ENCODE measurements around the gene SLC16A6.
"Not testable (repeated sequence)": the region's sequence is repeated elsewhere in the genome, so short reads cannot be mapped to it uniquely, and the experiment has no call there.

The SLC16A6 gene

DNA sequence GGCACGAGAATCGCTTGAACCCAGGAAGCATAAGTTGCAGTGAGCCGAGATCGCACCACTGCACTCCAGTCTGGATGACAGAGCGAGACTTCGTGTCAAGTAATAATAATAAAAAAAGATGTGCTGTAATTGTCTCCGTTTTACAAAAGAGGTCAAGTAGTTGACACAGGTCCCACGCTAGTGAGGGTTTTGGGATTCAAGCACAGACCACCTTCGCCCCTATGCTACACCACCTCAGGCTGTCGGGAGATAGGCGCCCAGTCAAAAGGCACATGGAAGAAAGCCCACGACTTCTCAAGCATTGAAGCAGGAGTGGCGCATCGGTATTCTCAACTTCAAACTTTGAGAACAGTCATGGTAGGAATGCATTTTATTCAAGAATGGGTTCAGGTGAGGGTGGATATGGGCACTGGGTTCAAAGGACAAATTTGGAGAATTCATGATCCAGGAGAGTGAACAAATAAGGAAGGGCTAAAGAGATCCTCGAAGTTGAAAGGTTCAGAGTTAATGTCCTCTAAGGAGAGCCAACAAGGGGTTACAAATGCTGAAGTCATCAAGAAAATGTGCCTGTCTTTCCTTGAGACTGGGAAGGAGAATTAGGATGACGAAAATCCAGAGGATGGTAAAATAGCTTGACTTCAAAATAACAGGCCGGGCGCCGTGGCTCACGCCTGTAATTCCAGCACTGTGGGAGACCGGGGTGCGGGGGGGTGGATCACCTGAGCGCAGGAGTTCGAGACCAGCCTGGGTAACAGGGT is 44.5 kb downstream of the SLC16A6 start:
- DNase-seq = no peak

DNA sequence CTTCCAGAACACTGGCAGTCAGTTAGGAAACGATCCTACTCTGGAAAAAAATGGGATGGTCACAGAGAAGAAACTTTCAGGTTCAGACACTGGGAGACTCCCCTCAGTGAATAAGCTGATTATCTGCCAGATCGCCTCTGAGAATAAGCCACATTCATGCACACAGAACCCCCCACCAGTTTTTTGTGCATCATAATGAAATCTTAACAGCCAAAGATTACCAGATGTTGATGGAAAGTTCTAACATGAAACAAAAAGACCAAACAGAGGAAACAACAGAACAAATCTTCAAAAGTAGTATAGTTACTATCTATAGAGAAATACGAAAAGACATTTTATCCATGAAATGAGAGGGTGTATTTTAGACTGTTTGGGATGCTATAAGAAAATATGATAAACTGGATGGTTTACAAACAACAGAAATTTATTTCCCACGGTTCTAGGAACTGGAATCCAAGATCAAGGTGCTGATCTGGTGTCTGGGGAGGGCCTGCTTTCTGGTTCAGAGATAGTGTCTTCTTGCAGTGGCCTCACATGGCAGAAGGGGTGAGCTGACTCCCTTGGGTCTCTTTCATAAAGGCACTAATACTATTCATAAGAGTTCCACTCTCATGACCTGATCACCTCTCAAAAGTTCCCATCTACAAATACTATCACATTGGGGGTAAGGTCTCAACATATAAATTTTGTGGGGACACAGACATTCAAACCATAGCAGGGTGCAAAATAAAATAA is 51.1 kb downstream of the SLC16A6 start:
- DNase-seq = no peak

DNA sequence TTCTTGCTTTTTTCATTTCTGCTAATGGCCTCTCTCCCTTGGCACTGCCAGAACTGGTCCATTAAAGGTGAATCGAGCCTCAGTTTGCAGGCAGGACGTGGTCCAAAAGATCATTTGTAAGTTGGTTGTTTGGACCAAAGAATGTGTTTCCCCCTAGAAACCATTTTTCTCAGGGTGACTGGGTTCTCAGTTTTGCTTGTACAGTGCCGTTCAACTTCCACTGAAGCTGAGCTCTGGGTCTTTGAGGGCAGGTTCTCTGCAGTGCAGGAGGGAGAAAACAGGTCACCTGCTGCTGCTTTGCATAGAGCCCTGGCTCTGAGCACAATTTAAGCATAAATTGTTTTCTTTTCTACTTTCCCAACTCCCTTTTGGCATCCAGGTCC is 52.1 kb downstream of the SLC16A6 start:
- DNase-seq = no peak

DNA sequence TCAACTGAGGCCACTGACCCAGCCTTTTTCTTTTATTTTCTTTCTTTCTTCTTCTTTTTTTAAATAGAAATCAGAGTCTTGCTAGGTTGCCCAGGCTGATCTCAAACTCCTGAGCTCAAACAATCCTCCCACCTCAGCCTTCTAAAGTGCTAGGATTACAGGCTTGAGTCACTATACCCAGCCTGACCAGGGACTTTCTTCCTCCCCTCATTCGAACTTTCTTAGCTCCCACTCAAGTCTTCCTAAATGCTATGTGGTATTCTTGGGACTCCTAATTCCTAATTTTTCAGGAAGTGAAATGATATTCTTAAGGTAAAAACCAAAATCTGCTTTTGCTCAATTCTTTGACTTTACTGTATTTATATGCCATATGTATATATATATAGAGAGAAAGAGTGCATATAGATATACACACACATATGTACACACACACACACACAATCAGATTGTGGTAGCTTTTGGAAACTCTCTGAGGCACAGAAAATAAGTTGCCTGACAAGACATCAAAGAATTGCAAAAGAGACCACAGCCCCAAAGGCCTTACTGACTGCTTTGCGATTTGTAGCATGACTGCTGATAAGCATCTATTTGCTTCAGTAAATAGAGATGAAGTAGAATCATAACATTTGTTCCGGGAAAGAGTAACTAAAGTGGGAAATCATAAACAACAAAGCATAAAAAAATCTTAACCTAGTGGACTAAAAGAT is 52.6 kb downstream of the SLC16A6 start:
- DNase-seq = no peak

DNA sequence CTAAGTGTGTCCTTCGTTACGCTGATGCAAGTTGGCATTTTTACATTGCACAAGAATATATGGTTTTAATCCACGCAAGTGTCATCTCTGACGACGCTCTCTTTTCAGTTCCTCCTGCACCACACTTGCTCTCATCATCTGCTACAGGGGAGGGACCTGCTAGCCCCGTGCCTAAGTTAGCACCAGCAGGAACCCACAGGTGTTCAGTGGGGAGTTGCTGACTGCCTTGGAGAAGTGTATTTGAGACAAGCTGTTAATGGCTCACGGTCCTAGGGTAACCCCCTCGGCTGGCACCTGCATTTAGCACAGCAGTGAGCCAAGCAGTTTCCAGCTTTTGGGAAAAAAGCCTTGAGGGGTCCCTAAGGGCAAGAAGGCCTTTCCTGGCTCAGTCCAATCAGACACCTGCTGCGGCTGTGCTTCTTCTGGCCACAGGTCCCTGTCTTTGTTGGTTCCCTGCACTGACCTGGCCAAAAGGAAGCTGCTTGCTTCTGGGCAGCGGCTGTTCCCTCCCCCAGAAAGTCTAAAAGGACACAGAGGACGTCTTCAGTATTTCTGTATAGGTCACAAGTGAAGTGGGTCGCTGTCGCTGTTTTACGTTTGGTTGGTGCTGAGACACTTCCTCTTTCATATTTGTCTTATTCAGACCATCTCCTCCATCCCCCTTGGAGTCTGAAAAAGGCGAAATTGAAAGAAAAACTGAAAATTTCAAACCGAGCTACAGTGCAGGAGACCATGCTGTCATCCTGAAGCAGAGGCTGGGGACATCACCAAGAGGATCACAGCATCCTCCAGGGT is 53.4 kb downstream of the SLC16A6 start:
- DNase-seq = not testable (repeated sequence)

DNA sequence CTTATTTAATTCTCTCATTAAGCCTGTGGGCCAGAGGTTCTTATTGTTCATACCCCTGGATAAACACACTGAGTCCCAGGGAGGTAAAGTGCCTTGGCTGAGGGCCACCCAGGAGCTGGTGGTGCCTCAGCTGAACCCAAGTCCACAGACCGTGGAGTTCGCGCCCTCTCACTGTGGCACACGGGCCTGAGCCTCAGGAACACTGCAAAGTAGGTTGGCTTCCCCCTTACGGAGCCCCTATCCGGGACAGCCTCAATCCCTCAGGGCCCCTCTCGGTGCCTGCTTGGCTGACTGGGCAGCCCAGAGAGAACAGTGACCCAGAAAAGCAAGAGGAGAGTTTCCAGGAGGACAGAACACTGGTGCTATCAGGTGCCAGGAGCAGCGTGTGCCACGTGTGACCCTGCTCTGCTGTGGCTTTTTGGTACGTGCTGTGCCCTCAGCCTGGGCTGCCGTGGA is 55.6 kb downstream of the SLC16A6 start:
- not testable (repeated sequence) for DNase-seq

DNA sequence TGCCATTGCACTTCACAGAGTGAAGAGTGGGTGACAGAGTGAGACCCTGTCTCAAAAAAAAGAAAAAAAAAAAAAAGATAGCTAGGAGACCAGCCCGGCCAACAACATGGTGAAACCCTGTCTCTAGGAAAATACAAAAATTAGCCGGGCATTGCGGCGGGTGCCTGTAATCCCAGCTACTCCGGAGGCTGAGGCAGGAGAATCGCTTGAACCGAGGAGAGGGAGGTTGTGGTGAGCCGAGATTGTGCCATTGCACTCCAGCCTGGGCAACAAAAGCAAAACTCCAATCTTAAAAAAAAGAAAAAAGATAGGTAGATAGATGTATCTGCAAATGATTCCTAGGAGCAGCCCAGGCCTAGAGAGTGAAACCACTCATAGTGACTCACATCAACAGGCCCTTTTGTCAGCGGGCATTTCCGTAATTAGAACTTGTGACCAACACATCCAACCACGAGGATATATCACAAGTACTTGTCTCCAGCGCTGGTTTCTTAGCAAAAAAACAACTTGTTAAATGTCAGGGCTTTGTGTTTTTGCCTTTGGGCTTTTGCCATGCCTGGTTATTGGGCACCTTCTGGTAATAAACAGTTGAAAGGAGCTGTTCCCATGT is 56.1 kb downstream of the SLC16A6 start:
- not testable (repeated sequence) for DNase-seq

DNA sequence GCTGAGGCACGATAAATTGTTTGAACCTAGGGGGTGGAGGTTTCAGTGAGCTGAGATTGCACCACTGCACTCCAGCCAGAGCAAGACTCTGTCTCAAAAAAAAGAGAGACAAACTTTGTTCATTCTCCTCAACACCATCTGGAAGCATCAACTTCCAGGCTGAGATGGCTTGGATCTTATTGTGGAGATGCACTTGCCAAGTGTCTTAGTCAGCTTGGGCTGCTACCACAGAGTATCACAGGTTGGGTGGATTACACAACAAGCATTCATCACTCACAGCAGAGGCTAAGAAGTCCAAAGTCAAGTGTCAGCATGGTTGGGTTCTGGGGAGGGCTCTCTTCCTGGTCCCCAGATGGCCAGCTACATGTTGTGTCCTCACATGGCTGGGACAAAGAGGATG is 58.2 kb downstream of the SLC16A6 start:
- not testable (repeated sequence) for DNase-seq

DNA sequence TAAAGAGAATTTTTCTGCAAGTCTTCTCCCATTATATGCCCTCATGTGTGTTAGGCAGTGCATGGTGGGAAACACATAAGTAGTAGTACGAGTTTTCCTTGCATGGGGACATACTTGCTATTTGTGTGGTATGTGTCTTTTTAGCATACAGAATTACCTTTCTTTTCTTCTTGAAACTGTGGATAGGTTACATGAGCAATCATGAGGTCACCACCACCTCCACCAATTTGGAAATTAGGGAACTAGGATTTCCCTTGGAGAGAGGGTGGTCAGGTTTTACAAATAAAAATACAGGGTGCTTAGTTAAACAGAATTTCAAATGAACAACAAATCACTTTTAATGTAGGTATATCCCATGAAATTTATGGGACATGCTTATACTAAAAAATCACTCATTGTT is 59.4 kb downstream of the SLC16A6 start:
- no peak for DNase-seq

DNA sequence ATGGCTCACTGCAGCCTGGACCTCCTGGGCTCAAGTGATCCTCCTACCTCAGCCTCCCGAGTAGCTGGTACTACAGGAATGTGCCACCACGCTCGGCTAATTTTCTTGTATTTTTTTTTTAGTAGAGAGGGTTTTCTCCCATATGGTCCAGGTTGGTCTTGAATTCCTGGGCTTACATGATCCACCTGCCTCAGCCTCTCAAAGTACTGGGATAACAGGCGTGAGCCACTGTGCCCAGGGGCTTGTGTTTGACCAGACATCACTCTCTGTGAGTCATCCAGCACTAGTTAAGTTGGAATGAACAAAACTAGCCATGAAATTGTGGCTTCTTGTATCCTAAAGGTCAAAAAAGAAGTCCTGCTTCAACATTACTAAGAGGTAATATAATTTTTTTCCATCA is 59.8 kb downstream of the SLC16A6 start:
- DNase-seq = not testable (repeated sequence)

DNA sequence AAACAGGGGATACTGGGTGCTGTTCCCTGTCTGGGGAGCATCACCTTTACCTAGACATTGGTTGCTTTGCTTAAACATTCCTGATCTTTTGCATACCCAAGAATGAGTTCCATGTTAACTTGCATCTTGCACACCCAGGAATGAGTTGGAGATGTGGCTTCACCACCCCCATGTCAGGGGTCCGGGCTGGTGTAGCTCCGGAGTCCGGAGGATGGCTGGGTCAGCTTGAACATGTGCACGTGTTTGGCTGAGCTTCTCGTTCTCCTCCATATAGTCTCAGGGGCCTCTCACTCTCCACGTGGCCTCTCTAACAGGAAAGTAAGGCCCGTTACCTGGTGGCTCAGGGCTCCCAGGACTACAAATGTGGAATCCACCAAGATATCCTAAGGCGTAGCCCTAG is 61.3 kb downstream of the SLC16A6 start:
- DNase-seq = no peak

DNA sequence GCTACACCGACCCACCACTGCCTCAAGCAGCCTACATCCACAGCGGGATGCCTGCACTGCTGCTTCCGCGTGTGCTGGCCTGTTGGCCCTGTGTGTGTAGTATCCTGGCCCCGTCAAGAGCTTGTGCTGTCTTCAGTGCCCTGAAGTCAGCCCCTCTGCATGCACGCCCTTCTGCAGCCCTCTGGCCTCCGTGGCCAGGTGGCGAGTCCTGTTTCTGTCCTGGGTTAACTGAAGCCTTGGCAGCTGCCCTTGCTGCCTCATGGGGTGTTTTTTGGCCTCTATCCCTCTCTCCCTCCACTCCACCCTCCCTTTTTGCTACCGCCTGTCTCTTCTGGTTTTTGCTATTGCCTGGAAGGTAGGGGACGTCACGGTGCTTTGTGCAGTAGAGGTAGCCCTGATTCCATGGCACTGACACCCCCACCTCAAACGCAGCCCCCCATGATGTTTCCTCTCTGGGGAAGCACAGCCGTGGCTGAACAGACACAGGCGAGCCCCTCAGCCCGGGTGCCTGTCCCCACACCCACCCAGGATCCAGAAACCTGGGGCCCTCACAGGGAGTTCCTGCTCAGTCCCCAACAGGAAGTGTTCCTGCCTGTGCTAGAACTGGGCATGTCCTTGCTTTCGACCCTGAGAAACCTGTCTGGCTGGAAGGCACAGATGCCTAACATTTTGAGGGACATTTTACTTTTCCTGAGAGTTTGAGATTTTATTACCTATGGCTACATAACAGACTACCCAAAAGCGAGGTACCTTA is 61.9 kb downstream of the SLC16A6 start:
- DNase-seq = no peak

DNA sequence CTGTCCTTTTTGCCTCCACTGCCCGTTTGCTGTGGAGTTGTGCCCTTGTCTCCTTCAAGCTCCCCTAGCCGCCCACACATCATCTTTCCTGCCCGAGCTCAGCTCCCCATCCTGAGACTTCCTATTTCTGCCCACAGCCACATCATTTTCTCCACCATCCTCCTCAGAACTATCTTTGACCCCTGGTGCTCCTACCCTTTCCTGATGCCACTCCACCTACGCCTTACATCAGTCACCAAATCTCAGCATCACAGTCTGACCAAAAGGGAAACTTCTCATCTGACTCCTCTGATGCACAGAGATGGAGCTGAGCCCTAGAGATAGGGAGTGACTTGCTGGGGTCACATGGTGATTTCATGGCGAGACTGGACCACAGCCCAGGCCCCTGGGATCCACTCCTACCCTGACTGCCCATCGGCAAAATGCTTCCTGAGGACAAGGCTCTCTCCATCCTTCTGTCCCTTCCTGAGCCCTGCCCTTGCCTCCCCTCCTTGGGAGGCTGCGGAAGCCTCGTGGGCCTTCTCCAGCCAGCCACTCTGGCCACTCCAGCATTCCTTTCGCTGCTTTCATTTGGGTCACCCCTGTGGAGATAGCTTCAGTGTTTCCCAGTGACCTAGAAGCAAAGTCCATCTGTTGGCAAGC is 62.8 kb downstream of the SLC16A6 start:
- DNase-seq = not testable (repeated sequence)

DNA sequence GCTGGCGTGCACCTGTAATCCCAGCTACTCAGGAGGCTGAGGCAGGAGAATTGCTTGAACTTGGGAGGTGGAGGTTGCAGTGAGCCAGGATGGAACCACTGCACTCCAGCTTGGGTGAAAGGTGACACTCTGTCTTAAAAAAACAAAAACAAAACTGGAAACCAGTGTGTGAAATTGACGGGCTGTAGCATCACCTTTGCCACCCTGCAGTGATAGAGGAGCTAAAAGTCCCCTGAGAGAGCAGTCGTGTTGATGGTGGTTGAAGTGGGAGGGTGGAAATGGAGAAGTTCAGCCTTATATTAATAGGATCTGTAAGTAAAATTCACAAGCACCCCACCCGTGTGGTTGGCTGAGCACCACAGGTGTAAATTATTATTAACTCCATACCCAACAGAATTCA is 65.9 kb downstream of the SLC16A6 start:
- DNase-seq = not testable (repeated sequence)

DNA sequence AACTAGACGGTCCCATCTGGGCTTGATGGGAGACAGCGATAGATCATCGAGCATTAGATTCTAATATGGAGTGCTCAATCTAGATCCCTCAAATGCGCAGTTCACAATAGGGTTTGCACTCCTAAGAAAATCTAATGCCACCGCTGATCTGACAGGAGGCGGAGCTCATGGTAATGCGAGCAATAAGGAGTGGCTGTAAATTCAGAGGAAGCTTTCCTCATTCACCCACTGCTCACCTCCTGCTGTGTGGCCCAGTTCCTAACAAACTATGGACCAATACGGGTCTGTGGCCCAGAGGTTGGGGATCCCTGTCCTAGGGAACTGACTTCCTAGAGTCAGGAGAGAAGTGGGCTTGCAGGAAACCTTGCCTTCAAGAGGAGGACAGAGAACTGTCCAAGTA is 68.3 kb downstream of the SLC16A6 start:
- DNase-seq = no peak

DNA sequence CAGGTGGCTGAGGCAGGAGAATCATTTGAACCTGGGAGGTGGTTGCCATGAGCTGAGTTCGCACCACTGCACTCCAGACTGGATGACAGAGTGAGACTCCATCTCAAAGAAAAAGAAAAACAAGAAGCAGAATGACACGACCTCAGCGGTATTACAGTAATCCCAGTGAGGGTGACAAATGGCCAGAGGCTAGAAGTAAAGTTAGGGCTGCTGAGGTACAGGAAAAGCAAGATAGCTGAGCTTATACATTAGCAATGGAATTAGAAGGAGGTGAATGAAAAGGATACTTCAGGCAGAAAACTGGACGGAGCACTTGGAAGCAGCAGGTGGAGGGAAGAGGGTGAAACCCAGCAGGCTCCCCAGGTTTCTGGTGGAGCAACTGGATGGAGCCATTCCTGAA is 69.1 kb downstream of the SLC16A6 start:
- DNase-seq = no peak

DNA sequence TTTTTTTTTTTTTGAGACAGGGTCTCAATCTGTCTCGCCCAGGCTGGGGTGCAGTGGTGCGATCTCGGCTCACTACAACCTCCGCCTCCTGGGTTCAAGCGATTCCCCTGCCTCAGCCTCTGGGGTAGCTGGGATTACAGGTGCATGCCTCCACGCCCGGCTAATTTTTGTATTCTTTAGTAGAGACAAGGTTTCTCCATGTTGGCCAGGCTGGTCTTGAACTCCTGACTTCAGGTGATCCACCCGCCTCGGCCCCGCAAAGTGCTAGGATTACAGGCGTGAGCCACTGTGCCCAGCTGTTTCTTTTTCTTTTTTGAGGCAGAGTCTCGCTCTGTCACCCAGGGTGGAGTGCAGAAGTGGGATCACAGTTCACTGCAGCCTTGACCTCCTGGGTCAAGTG is 70.1 kb downstream of the SLC16A6 start:
- DNase-seq = not testable (repeated sequence)

DNA sequence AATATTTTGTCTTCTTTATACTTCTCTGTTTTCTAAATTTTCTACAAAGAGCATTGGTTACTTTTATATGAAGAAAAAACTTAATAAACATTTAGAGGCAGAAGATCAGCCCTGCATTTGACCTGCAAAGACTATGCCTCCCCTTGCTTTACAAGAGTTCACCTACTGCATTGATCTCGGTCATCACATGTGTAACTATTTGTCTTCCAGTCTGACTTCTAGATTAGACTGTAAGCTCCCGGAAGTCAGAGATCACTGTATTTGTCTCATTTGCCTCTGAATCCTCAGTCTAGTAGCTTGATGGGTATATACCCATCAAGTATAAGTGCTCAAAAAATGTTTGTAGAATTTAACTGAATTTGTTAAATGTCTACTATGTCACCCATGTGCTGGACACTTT is 70.7 kb downstream of the SLC16A6 start:
- DNase-seq = not testable (repeated sequence)

DNA sequence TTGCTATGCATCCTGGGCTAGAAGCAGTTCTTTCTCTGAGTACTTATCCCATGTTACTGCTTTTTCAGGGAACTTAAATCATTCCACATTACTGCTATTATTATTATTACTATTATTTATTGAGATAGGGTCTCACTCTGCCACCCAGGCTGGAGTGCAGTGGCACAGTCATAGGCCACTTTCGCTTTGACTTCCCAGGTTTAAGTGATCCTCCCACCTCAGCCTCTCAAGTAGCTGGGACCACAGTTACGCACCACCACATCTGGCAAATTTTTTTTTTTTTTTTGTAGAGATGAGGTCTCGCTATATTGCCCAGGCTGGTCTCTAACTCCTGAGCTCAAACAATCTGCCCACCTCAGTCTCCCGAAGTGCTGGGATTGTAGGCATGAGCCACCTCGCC is 71.5 kb downstream of the SLC16A6 start:
- DNase-seq = not testable (repeated sequence)
